IMR-90 (cell line): ENCODE data around the gene RTEL1. TPM values are rescaled to one million over a fixed set of nuclear protein-coding genes. Genes with fewer than 3 reads are reported as not detected.

Experiments used
- ATAC-seq: fragments of 200-7000 bp; cut with Tn5 transposase; 2 replicates; pipeline ENCODE4 v1.9.1; 2020; ENCODE audit warnings: low read depth, mild to moderate bottlenecking, moderate library complexity
- BruUV-seq: library from RNA; stranded (reverse); fragments of 400-500 nt; replicated peaks from 2 replicates; lab custom pipeline; 2021; lab: Mats Ljungman, UMichigan
- CTCF ChIA-PET: fragments of 300-600 bp; formaldehyde crosslinking; extraction: SDS; loops from one replicate; lab custom pipeline; 2021; ENCODE audit warnings: antibody characterized with exemption; lab: Yijun Ruan, JAX
- POLR2A ChIA-PET: fragments of 300-600 bp; sonication (Branson Sonifier 250); formaldehyde crosslinking; loops from one replicate; lab custom pipeline; 2022; ENCODE audit warnings: antibody characterized with exemption; ENCODE audit not compliant: unreplicated experiment; lab: Charles Lee
- DNase-seq: peaks from one replicate; pipeline ENCODE4 v3.0.0; 2013
- H2AFZ ChIP-seq: replicated peaks from 2 replicates; pipeline ENCODE3; 2013; ENCODE audit warnings: low read length, mild to moderate bottlenecking; ENCODE audit not compliant: poor library complexity
- H2AK5ac ChIP-seq: 2 replicates; pipeline ENCODE4 v1.6.1; 2013; ENCODE audit warnings: low read depth, low read length, inconsistent platforms
- H2AK9ac ChIP-seq: replicated peaks from 2 replicates; pipeline ENCODE3; 2013; ENCODE audit warnings: mild to moderate bottlenecking, low read depth, low read length, moderate library complexity; ENCODE audit not compliant: poor library complexity
- H2BK120ac ChIP-seq: 2 replicates; pipeline ENCODE4 v1.6.1; 2013; ENCODE audit warnings: low read depth, low read length, inconsistent platforms
- H2BK15ac ChIP-seq: 3 replicates; pipeline ENCODE4 v1.6.1; 2013; ENCODE audit warnings: low read depth, low read length, inconsistent platforms
- H2BK20ac ChIP-seq: 2 replicates; pipeline ENCODE4 v1.6.1; 2013; ENCODE audit warnings: low read depth, mild to moderate bottlenecking, inconsistent platforms, low read length, moderate library complexity
- H2BK5ac ChIP-seq: 2 replicates; pipeline ENCODE4 v1.6.1; 2013; ENCODE audit warnings: mild to moderate bottlenecking, low read depth, low read length, inconsistent platforms; ENCODE audit not compliant: poor library complexity, severe bottlenecking
- H3K14ac ChIP-seq: replicated peaks from 2 replicates; pipeline ENCODE4 v1.6.1; 2013; ENCODE audit warnings: low read depth, low read length, inconsistent platforms
- H3K18ac ChIP-seq: 2 replicates; pipeline ENCODE4 v1.6.1; 2013; ENCODE audit warnings: low read depth, low read length, control low read depth
- H3K23ac ChIP-seq: 2 replicates; pipeline ENCODE4 v1.6.1; 2013; ENCODE audit warnings: low read depth, low read length, inconsistent platforms
- H3K27ac ChIP-seq: 2 replicates; pipeline ENCODE4 v1.5.1; 2013; ENCODE audit warnings: mild to moderate bottlenecking, control low read depth, low read length; ENCODE audit not compliant: insufficient read depth
- H3K27me3 ChIP-seq: 2 replicates; pipeline ENCODE4 v1.6.1; 2013; ENCODE audit warnings: low read length; ENCODE audit not compliant: control insufficient read depth, insufficient read depth
- H3K36me3 ChIP-seq: 2 replicates; pipeline ENCODE4 v1.6.1; 2013; ENCODE audit warnings: low read length, mixed read lengths; ENCODE audit not compliant: control insufficient read depth, insufficient read depth
- H3K4ac ChIP-seq: 2 replicates; pipeline ENCODE4 v1.6.1; 2013; ENCODE audit warnings: low read depth, low read length, inconsistent platforms
- H3K4me1 ChIP-seq: 2 replicates; pipeline ENCODE4 v1.6.1; 2013; ENCODE audit warnings: low read length, mixed read lengths; ENCODE audit not compliant: control insufficient read depth, insufficient read depth
- H3K4me2 ChIP-seq: 2 replicates; pipeline ENCODE4 v1.6.1; 2013; ENCODE audit warnings: low read depth, mild to moderate bottlenecking, control low read depth, low read length, moderate library complexity
- H3K4me3 ChIP-seq: 2 replicates; pipeline ENCODE4 v1.5.1; 2013; ENCODE audit warnings: low read depth, mild to moderate bottlenecking, control low read depth, low read length, moderate library complexity; ENCODE audit not compliant: insufficient read depth
- H3K56ac ChIP-seq: 2 replicates; pipeline ENCODE4 v1.6.1; 2013; ENCODE audit warnings: low read length, inconsistent platforms; ENCODE audit not compliant: insufficient read depth; ENCODE audit errors: extremely low read depth
- H3K79me1 ChIP-seq, 2 experiments: 2 replicates each; pipeline ENCODE4 v1.6.1; 2013; ENCODE audit warnings: low read length in 2 of 2, inconsistent platforms in 1 of 2, low read depth in 1 of 2
- H3K9ac ChIP-seq: 2 replicates; pipeline ENCODE4 v1.6.1; 2013; ENCODE audit warnings: low read depth, low read length, control low read depth
- H3K9me1 ChIP-seq: 2 replicates; pipeline ENCODE4 v1.6.1; 2013; ENCODE audit warnings: low read length, inconsistent platforms; ENCODE audit not compliant: insufficient read depth
- H3K9me3 ChIP-seq: 2 replicates; pipeline ENCODE4 v1.6.1; 2013; ENCODE audit warnings: low read length; ENCODE audit not compliant: control insufficient read depth, insufficient read depth
- H4K20me1 ChIP-seq: 2 replicates; pipeline ENCODE4 v1.6.1; 2013; ENCODE audit warnings: low read length, inconsistent platforms; ENCODE audit not compliant: insufficient read depth
- H4K5ac ChIP-seq: 2 replicates; pipeline ENCODE4 v1.6.1; 2013; ENCODE audit warnings: mild to moderate bottlenecking, low read depth, low read length, control low read depth
- H4K8ac ChIP-seq, 2 experiments: 2 replicates each; pipeline ENCODE4 v1.6.1; 2013; ENCODE audit warnings: low read depth in 2 of 2, low read length in 2 of 2, control low read depth in 1 of 2, inconsistent platforms in 1 of 2
- H4K91ac ChIP-seq: 2 replicates; pipeline ENCODE4 v1.6.1; 2013; ENCODE audit warnings: low read depth, low read length, inconsistent platforms; ENCODE audit not compliant: insufficient read depth
- BHLHE40 ChIP-seq: fragments of 150-350 bp; IDR thresholded peaks from 2 replicates; pipeline ENCODE4 v1.6.1; 2016; ENCODE audit warnings: mild to moderate bottlenecking, low read depth, low read length
- CEBPB ChIP-seq: IDR thresholded peaks from 2 replicates; pipeline ENCODE4 v1.6.1; 2012; ENCODE audit warnings: low read depth, low read length, improper control_type of control experiment
- CHD1 ChIP-seq: IDR thresholded peaks from 2 replicates; pipeline ENCODE4 v1.6.1; 2012; ENCODE audit warnings: low read depth, low read length, improper control_type of control experiment
- MAFK ChIP-seq: IDR thresholded peaks from 2 replicates; pipeline ENCODE4 v1.6.1; 2012; ENCODE audit warnings: low read depth, low read length, improper control_type of control experiment
- MAZ ChIP-seq: IDR thresholded peaks from 2 replicates; pipeline ENCODE4 v1.6.1; 2012; ENCODE audit warnings: low read depth, mild to moderate bottlenecking, low read length, improper control_type of control experiment, moderate library complexity, borderline replicate concordance
- MXI1 ChIP-seq: IDR thresholded peaks from 2 replicates; pipeline ENCODE4 v1.6.1; 2012; ENCODE audit warnings: low read depth, mild to moderate bottlenecking, low read length, moderate library complexity, borderline replicate concordance
- NFE2L2 ChIP-seq: fragments of 150-350 bp; IDR thresholded peaks from 2 replicates; pipeline ENCODE4 v1.6.1; 2016; ENCODE audit warnings: low read depth, mild to moderate bottlenecking, low read length
- POLR2A ChIP-seq: IDR thresholded peaks from 2 replicates; pipeline ENCODE4 v1.6.1; 2012; ENCODE audit warnings: mild to moderate bottlenecking, low read depth, low read length
- RAD21 ChIP-seq: IDR thresholded peaks from 2 replicates; pipeline ENCODE4 v1.6.1; 2012; ENCODE audit warnings: low read length, improper control_type of control experiment
- SMC3 ChIP-seq: fragments of 150-350 bp; IDR thresholded peaks from 2 replicates; pipeline ENCODE4 v1.6.1; 2016; ENCODE audit warnings: low read depth, mild to moderate bottlenecking, antibody characterized with exemption, low read length, moderate library complexity
- WGBS, 2 experiments: methylation state at CpG; one replicate each; pipeline versions ENCODE4 v1.1.5 to v1.1.7; 2013; ENCODE audit warnings: missing lambda C conversion rate in 2 of 2; ENCODE audit not compliant: insufficient read length in 1 of 2; ENCODE audit errors: extremely low coverage in 2 of 2; 5-methylcytosine and 5-hydroxymethylcytosine counted together
- dilution Hi-C: fragments of 300-500 bp; cut with HindIII; formaldehyde crosslinking; loops from one replicate; pipeline ENCODE4 v1.14.3; 2018; ENCODE audit warnings: low sequenced_read_pairs; ENCODE audit not compliant: unreplicated experiment
- in situ Hi-C: fragments of 300-500 bp; cut with MboI; formaldehyde crosslinking; loops from 3 replicates; pipeline ENCODE4 v1.14.3; 2019; ENCODE audit warnings: low sequenced_read_pairs, inconsistent platforms, mixed read lengths
- intact Hi-C: fragments of 100-400 bp; cut with micrococcal nuclease; formaldehyde crosslinking; loops from 2 replicates; pipeline ENCODE4 v1.10.0; 2022
- polyA plus RNA-seq, 3 experiments: library from polyadenylated mRNA; depleted of rRNA; stranded (reverse); fragments of >200 nt; gene quantifications; 2 replicates each; pipeline ENCODE4 v1.2.3, GENCODE V29; 2012; ENCODE audit warnings: low replicate concordance in 1 of 3
- total RNA-seq: library from RNA; depleted of rRNA; stranded (reverse); fragments of >200 nt; gene quantifications from 2 replicates; pipeline ENCODE4 v1.2.3, GENCODE V29; 2012
- TF ChIP-seq, protein P1 (sequence below): fragments of 150-350 bp; IDR thresholded peaks from 2 replicates; pipeline ENCODE4 v1.6.1; 2016; ENCODE audit warnings: low read depth, mild to moderate bottlenecking, low read length, moderate library complexity, borderline replicate concordance
- TF ChIP-seq, protein P2 (sequence below): conservative IDR thresholded peaks from 2 replicates; pipeline ENCODE4 v1.5.1; 2012; ENCODE audit warnings: mild to moderate bottlenecking, low read depth, low read length, improper control_type of control experiment

RTEL1 gene
- total and polyA plus RNA-seq, 2 of the 4 experiments (the other 2 are of a cell fraction) = 14.7 to 18.8 TPM

DNA sequence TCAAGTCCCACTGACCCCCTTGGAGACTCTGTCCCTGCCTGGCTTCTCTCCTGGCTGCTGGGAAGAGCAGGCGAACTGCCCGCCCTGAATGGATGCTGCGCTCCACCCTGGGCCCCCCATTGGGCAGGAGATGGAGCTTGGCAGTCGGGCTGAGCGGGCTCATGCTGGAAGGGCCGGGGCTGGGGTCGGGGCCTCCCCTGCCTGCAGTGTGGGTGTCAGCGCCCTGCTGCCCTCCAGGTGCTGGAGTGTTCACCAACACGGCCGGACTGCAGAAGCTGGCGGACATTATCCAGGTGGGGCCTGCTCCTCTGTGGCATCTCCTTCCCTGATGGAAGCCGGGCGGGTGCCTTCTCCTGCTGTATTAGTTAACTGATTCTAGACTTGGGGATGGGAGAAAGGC, 22.3 kb downstream of the RTEL1 start:
- H3K4me3 ChIP-seq = no peak overlapping the region
- H3K4ac ChIP-seq = no peak overlapping the region
- ATAC-seq = no peak
- H3K36me3 ChIP-seq = peaks cover 32% of the 10 kb centered on the region
- no peaks in the 10 kb centered on the region for H3K9me3 ChIP-seq
- peak overlapping the region; percentile 77 for H2AK9ac ChIP-seq
- H2BK15ac ChIP-seq = no peak overlapping the region
- H4K5ac ChIP-seq = no peak overlapping the region
- ChIA-PET POLR2A (no interaction called here), CTCF (no interaction called here)
- WGBS, 2 experiments = 100% methylated on average over 4 of the region's 13 CpGs; no CpG with 5 or more reads in 1 of the 2 experiments
- H2AFZ ChIP-seq = no peak overlapping the region
- no peak overlapping the region for H3K56ac ChIP-seq
- H3K27me3 ChIP-seq = no peaks in the 10 kb centered on the region
- intact Hi-C loops = no loop called here
- H3K4me1 ChIP-seq = peaks cover 16% of the 10 kb centered on the region
- BruUV-seq = no TSS peak
- no peak overlapping the region for H3K4me2 ChIP-seq
- H4K91ac ChIP-seq = no peak overlapping the region
- H2AK5ac ChIP-seq = peak overlapping the region; percentile 13; the same call in 1 of the 2 replicates
- H4K8ac ChIP-seq = no peak overlapping the region
- no peak overlapping the region for H3K18ac ChIP-seq
- TF ChIP-seq MAFK (no peak), CHD1 (no peak), BHLHE40 (no peak), SMC3 (no peak), RAD21 (no peak), MXI1 (no peak), POLR2A (no peak), NFE2L2 (no peak), MAZ (no peak), CEBPB (no peak)
- TF ChIP-seq, protein P1, sequence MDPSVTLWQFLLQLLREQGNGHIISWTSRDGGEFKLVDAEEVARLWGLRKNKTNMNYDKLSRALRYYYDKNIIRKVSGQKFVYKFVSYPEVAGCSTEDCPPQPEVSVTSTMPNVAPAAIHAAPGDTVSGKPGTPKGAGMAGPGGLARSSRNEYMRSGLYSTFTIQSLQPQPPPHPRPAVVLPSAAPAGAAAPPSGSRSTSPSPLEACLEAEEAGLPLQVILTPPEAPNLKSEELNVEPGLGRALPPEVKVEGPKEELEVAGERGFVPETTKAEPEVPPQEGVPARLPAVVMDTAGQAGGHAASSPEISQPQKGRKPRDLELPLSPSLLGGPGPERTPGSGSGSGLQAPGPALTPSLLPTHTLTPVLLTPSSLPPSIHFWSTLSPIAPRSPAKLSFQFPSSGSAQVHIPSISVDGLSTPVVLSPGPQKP = no peak
- TF ChIP-seq, protein P2, sequence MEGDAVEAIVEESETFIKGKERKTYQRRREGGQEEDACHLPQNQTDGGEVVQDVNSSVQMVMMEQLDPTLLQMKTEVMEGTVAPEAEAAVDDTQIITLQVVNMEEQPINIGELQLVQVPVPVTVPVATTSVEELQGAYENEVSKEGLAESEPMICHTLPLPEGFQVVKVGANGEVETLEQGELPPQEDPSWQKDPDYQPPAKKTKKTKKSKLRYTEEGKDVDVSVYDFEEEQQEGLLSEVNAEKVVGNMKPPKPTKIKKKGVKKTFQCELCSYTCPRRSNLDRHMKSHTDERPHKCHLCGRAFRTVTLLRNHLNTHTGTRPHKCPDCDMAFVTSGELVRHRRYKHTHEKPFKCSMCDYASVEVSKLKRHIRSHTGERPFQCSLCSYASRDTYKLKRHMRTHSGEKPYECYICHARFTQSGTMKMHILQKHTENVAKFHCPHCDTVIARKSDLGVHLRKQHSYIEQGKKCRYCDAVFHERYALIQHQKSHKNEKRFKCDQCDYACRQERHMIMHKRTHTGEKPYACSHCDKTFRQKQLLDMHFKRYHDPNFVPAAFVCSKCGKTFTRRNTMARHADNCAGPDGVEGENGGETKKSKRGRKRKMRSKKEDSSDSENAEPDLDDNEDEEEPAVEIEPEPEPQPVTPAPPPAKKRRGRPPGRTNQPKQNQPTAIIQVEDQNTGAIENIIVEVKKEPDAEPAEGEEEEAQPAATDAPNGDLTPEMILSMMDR = no peak
- no peak overlapping the region for H2BK120ac ChIP-seq
- H3K27ac ChIP-seq = no peak overlapping the region
- no peak for DNase-seq
- in situ Hi-C loops = no loop called here
- dilution Hi-C loops = no loop called here
- H2BK5ac ChIP-seq = no peak overlapping the region
- H3K9ac ChIP-seq = no peak overlapping the region
- no peak overlapping the region for H2BK20ac ChIP-seq
- peaks cover 10 to 33% of the 10 kb centered on the region in 2 experiments; a peak in 3 of 4 replicates for H3K79me1 ChIP-seq
- peaks cover 13% of the 10 kb centered on the region for H3K9me1 ChIP-seq
- H3K23ac ChIP-seq = no peak overlapping the region
- no peaks in the 10 kb centered on the region for H4K20me1 ChIP-seq
- H3K14ac ChIP-seq = no peak overlapping the region
